ENCODE measurements around the gene RSBN1L. TPM values are rescaled to one million over a fixed set of nuclear protein-coding genes. Genes with fewer than 3 reads are reported as not detected.

The RSBN1L gene
- total RNA-seq, 2 experiments from 2014 or later, result 18.5 to 21.1 TPM

DNA sequence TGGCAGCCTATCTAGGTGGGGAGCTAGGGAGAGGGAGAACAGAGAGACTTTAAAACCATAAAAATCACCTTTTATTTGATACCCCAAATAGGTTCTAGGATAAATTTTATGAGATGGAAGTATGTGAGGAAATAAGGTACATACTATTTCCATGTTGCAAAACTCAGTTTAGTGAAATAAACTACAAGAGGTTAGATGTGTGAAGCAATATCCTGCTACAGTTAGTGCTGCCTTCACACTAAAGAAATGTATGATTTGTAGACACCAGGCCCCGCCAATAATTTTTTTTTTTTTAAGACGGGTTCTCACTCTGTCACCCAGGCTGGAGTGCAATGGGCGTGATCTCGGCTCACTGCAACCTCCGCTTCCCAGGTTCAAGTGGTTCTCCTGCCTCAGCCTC is 34.4 kb upstream of the RSBN1L start:
- DNase-seq, result no peak
- ChIA-PET CTCF (interaction anchor here (0.7 to 12.6 kb wide), 3 partner anchors 10 to 116 kb away, joined by 3 to 156 read pairs (median 3); no protein-coding TSS in a partner anchor), POLR2A (interaction anchor here (0.6 kb wide), 1 partner anchor 70 kb away, joined by 6 read pairs; no protein-coding TSS in a partner anchor)
- no peaks in the 10 kb centered on the region for H3K27me3 Mint-ChIP-seq
- no peaks in the 10 kb centered on the region for H3K4me1 Mint-ChIP-seq (ENCODE audit: low read depth)
- H3K4me3 Mint-ChIP-seq, result no peak overlapping the region
- H3K9me3 Mint-ChIP-seq, result no peaks in the 10 kb centered on the region
- intact Hi-C loops (cut with micrococcal nuclease), result no loop called here
- no peaks in the 10 kb centered on the region for H3K36me3 Mint-ChIP-seq
- no peak overlapping the region for H3K27ac Mint-ChIP-seq

DNA sequence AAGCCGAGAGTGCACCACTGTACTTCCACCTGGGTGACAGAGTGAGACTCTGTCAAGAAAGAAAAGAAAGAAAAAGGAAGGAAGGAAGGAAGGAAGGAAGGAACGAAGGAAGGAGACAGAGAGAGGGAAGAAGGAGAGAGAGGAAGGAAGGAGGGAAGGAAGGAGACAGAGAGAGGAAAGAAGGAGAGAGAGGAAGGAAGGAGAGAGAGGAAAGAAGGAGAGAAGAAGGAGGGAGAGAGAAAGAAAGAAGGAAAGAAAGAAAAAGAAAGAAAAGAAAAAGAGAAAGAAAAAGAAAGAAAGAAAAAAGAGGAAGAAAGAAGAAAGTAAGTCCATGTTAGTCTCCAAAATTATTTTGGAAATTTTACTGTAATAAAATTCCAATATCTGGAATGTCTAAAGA is 33.4 kb upstream of the RSBN1L start:
- H3K9me3 Mint-ChIP-seq, result no peaks in the 10 kb centered on the region
- no peaks in the 10 kb centered on the region for H3K36me3 Mint-ChIP-seq
- no peak overlapping the region for H3K27ac Mint-ChIP-seq
- H3K27me3 Mint-ChIP-seq, result no peaks in the 10 kb centered on the region
- ChIA-PET POLR2A (no interaction called here), CTCF (no interaction called here)
- no peaks in the 10 kb centered on the region for H3K4me1 Mint-ChIP-seq (ENCODE audit: low read depth)
- no peak overlapping the region for H3K4me3 Mint-ChIP-seq
- DNase-seq, result no peak
- intact Hi-C loops (cut with micrococcal nuclease), result no loop called here

GRCh38 chr7:77664715-77665114 is 31.5 kb upstream of the RSBN1L start:
- DNase-seq, result no peak
- POLR2A ChIA-PET, result no interaction called here
- Mint-ChIP-seq H3K36me3 (no peaks in the 10 kb centered on the region), H3K27me3 (no peaks in the 10 kb centered on the region), H3K4me3 (no peak overlapping the region), H3K9me3 (no peaks in the 10 kb centered on the region), H3K27ac (no peak overlapping the region), H3K4me1 (ENCODE audit: low read depth) (no peaks in the 10 kb centered on the region)
- CTCF ChIA-PET, result interaction anchor here (0.5 to 1.8 kb wide), 4 partner anchors 9 to 306 kb away, joined by 3 to 7 read pairs (median 3); no protein-coding TSS in a partner anchor
- intact Hi-C loops (cut with micrococcal nuclease), result no loop called here

DNA sequence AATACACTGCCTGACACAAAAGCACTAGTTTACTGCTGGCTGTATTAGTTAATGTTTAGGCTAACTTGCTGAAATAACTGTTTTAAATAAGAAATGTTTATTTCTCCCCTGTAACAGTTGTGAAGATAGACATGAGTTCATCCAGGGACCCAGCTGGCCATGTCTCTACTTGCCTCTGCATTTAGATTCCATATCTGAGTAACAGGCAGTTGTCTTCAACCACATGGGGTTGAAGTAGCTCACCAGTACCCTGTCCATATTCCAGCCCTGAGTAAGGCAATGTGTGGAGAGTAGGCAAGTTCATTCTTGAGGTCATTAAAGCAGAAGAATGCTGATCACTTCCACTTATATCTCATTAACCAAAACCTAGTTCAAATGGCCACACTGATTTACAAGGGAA is 31.1 kb upstream of the RSBN1L start:
- Mint-ChIP-seq H3K36me3 (no peaks in the 10 kb centered on the region), H3K27ac (no peak overlapping the region), H3K4me1 (ENCODE audit: low read depth) (no peaks in the 10 kb centered on the region), H3K9me3 (no peaks in the 10 kb centered on the region), H3K27me3 (no peaks in the 10 kb centered on the region), H3K4me3 (no peak overlapping the region)
- CTCF ChIA-PET, result interaction anchor here (0.5 to 1.8 kb wide), 4 partner anchors 9 to 305 kb away, joined by 3 to 7 read pairs (median 3); no protein-coding TSS in a partner anchor
- POLR2A ChIA-PET, result no interaction called here
- no peak for DNase-seq
- intact Hi-C loops (cut with micrococcal nuclease), result no loop called here

DNA sequence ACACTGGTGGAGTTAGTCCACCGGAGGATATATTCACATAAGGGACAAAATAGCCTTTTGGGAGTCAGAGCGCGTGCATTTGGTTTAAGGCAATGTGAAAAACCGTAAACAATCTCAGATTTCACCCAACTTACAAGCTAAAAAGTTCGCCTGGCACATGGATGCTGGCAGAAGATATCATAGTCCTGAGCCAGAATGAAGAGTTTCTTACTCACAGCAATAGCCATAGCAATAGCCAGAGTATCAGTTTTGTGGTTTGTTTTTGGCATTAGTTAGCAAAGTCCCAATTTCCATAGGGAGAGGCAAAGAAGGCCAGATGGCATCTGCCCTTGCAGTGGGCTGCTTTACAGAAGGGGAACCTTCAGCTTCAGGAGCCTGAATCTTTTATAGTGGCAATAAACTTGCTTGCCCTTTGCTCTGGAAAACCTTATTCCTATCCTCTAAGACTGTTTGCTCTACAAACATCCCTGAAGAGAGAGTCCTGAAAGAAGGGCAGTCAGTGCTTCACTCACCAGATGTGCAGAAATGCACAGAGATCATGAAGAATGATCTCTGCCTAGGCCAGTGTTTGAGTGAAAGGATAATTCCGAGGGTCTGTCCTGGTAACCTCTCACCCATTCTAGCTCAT is 28.7 kb upstream of the RSBN1L start:
- no peak for DNase-seq
- ChIA-PET POLR2A (no interaction called here), CTCF (interaction anchor here (1.0 kb wide), 1 partner anchor 92 kb away, joined by 3 read pairs; no protein-coding TSS in a partner anchor)
- Mint-ChIP-seq H3K4me3 (no peak overlapping the region), H3K36me3 (no peaks in the 10 kb centered on the region), H3K27ac (no peak overlapping the region), H3K27me3 (no peaks in the 10 kb centered on the region), H3K9me3 (no peaks in the 10 kb centered on the region), H3K4me1 (ENCODE audit: low read depth) (no peaks in the 10 kb centered on the region)
- intact Hi-C loops (cut with micrococcal nuclease), result no loop called here

- CTCF ChIA-PET, result interaction anchor here (1.0 kb wide), 2 partner anchors 16 to 23 kb away, joined by 3 to 6 read pairs; no protein-coding TSS in a partner anchor
- no peak overlapping the region for H3K4me3 Mint-ChIP-seq
- no peaks in the 10 kb centered on the region for H3K27me3 Mint-ChIP-seq
- POLR2A ChIA-PET, result no interaction called here
- peak; percentile 33 for DNase-seq
- intact Hi-C loops (cut with micrococcal nuclease), result no loop called here
- H3K9me3 Mint-ChIP-seq, result no peaks in the 10 kb centered on the region
- H3K36me3 Mint-ChIP-seq, result peaks cover 4% of the 10 kb centered on the region
- H3K27ac Mint-ChIP-seq, result no peak overlapping the region
- peaks cover 4% of the 10 kb centered on the region for H3K4me1 Mint-ChIP-seq (ENCODE audit: low read depth)
These were observed 21.4 kb upstream of the RSBN1L start for GRCh38 chr7:77674878-77675277.

DNA sequence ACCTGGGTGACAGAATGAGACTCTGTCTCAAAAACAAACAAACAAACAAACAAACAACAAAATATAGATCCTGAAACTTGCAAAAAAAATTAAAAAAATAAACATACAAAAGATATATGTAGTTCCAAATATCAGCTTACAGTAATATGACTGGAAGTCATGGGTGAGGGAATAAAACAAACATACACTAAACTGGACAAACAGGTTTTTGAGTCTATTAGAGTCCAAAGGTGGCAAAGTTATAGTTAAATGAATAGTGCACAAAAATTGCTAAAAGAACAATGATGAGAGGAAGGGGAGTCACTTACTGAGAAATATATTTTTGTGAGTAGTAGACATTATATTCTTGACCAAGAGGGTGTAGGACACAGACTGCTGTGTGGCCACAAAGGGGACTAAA is 16.7 kb upstream of the RSBN1L start:
- H3K36me3 Mint-ChIP-seq, result peaks cover 12% of the 10 kb centered on the region
- CTCF ChIA-PET, result no interaction called here
- no peak overlapping the region for H3K4me3 Mint-ChIP-seq
- no peaks in the 10 kb centered on the region for H3K27me3 Mint-ChIP-seq
- no peak overlapping the region for H3K27ac Mint-ChIP-seq
- POLR2A ChIA-PET, result no interaction called here
- no peaks in the 10 kb centered on the region for H3K9me3 Mint-ChIP-seq
- intact Hi-C loops (cut with micrococcal nuclease), result no loop called here
- no peak for DNase-seq
- H3K4me1 Mint-ChIP-seq (ENCODE audit: low read depth), result peaks cover 6% of the 10 kb centered on the region

GRCh38 chr7:77680266-77680665 is 16.0 kb upstream of the RSBN1L start:
- POLR2A ChIA-PET, result no interaction called here
- Mint-ChIP-seq H3K4me3 (no peak overlapping the region), H3K27ac (no peak overlapping the region), H3K27me3 (no peaks in the 10 kb centered on the region), H3K4me1 (ENCODE audit: low read depth) (peaks cover 2% of the 10 kb centered on the region), H3K36me3 (peaks cover 14% of the 10 kb centered on the region), H3K9me3 (no peaks in the 10 kb centered on the region)
- CTCF ChIA-PET, result no interaction called here
- no peak for DNase-seq
- intact Hi-C loops (cut with micrococcal nuclease), result no loop called here

DNA sequence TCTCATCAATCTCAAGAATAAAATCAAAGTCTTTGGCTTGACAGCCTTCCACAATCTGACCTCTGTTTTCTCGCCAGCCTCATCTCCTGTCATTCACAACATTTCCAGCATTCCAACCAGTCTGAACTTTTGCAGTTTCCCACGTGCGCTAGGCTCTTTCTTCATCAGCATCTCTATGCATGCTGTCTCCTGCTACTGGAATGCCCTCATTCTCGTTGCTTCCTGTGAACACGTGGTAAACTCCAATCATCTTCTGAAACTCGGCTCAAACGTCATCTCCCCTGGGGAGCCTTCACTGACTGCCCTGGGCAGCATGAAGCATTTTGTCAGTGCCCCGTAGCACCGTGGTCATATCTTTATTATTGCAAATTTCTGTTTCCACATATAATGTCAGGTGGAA is 12.2 kb upstream of the RSBN1L start:
- DNase-seq, result no peak
- H3K27ac Mint-ChIP-seq, result no peak overlapping the region
- H3K36me3 Mint-ChIP-seq, result peaks cover 17% of the 10 kb centered on the region
- intact Hi-C loops (cut with micrococcal nuclease), result no loop called here
- H3K4me3 Mint-ChIP-seq, result no peak overlapping the region
- ChIA-PET CTCF (interaction anchor here (0.7 to 1.4 kb wide), 2 partner anchors 32 to 34 kb away, joined by 3 to 6 read pairs; no protein-coding TSS in a partner anchor), POLR2A (interaction anchor here (0.6 kb wide), 1 partner anchor 15 kb away, joined by 3 read pairs; no protein-coding TSS in a partner anchor)
- H3K9me3 Mint-ChIP-seq, result no peaks in the 10 kb centered on the region
- peaks cover 22% of the 10 kb centered on the region for H3K4me1 Mint-ChIP-seq (ENCODE audit: low read depth)
- H3K27me3 Mint-ChIP-seq, result no peaks in the 10 kb centered on the region

DNA sequence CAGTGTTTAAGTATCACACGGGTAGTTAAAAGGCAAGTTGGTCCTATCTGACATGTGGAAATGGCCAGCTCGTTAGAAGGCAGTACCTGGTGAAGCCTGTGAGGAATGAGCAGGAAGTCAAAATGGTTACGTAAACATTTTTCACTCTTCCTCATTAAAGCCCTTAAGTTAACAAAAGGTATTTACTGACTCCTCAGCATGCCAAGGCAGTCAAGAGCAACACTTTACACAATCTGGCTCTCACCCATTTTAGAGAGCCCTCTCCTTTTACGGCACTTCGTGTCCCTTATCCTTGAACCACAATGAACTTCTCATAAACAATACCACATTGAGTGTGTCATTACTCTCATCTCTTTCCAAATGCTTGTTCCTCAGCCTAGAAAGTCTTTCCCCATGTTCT is 11.0 kb upstream of the RSBN1L start:
- Mint-ChIP-seq H3K4me1 (ENCODE audit: low read depth) (peaks cover 22% of the 10 kb centered on the region), H3K9me3 (no peaks in the 10 kb centered on the region), H3K27ac (no peak overlapping the region), H3K4me3 (no peak overlapping the region), H3K27me3 (no peaks in the 10 kb centered on the region), H3K36me3 (peaks cover 15% of the 10 kb centered on the region)
- intact Hi-C loops (cut with micrococcal nuclease), result no loop called here
- ChIA-PET POLR2A (no interaction called here), CTCF (interaction anchor here (1.0 to 1.4 kb wide), 2 partner anchors 27 to 33 kb away, joined by 3 to 6 read pairs; no protein-coding TSS in a partner anchor)
- DNase-seq, result no peak

DNA sequence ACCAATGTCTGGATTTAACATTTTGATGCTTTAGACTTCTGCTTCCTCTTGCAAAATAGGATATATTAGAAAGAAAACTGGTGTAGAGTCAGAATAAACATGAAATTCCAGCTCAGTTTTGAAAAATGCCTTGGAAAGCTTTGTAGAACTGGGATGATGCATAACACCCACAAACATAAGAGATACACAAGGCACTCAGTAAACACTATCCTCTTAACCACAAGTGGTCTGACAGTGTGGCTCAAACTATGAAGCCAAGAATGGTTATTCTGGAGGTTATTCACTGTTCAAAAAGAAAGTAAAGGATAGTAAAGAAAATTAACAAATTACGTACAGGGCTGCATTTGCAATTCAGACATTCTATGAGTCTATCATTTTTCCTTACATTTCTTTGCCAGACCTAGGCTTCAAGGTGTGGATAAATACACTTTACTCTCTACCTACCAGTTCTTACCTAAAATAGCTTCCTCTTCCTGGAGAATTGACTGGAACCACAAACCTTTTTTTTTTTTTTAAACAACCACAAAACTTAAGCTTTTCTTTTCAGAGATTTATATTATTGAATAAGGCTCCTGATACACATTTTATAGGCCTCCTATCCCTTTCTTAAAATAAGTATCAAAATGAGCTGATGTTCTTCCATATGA is 9.0 kb upstream of the RSBN1L start:
- intact Hi-C loops (cut with micrococcal nuclease), result no loop called here
- no peak for DNase-seq
- Mint-ChIP-seq H3K36me3 (peaks cover 17% of the 10 kb centered on the region), H3K27me3 (no peaks in the 10 kb centered on the region), H3K4me1 (ENCODE audit: low read depth) (peaks cover 27% of the 10 kb centered on the region), H3K4me3 (no peak overlapping the region), H3K9me3 (no peaks in the 10 kb centered on the region), H3K27ac (no peak overlapping the region)
- POLR2A ChIA-PET, result no interaction called here
- CTCF ChIA-PET, result interaction anchor here (0.7 to 2.2 kb wide), 2 partner anchors 36 to 158 kb away, joined by 3 to 7 read pairs; no protein-coding TSS in a partner anchor

- peaks cover 27% of the 10 kb centered on the region for H3K4me1 Mint-ChIP-seq (ENCODE audit: low read depth)
- no peak overlapping the region for H3K27ac Mint-ChIP-seq
- peak; percentile 46 for DNase-seq
- H3K36me3 Mint-ChIP-seq, result peaks cover 15% of the 10 kb centered on the region
- no peaks in the 10 kb centered on the region for H3K9me3 Mint-ChIP-seq
- H3K4me3 Mint-ChIP-seq, result no peak overlapping the region
- CTCF ChIA-PET, result interaction anchor here (2.2 kb wide), 1 partner anchor 36 kb away, joined by 7 read pairs; no protein-coding TSS in a partner anchor
- H3K27me3 Mint-ChIP-seq, result no peaks in the 10 kb centered on the region
- intact Hi-C loops (cut with micrococcal nuclease), result no loop called here
- POLR2A ChIA-PET, result no interaction called here
These were observed 8.5 kb upstream of the RSBN1L start for GRCh38 chr7:77687747-77688144.
